Brain pericyte (primary cell): ENCODE data around the gene CD164.
A peak's percentile ranks its signal among the peaks of the same experiment; 100 is the strongest.

Experiments
- DNase-seq: peaks from one replicate; pipeline ENCODE4 v3.0.0-alpha.2; 2012; ENCODE audit warnings: low read depth, low spot score

The CD164 gene

GRCh38 chr6:109381747-109382575 lies at the start of gene CD164:
Gene CD164 (minus strand): TSS chr6:109382467. CDS start chr6:109382378, 89 bp downstream.
- no peak for DNase-seq

- no peak for DNase-seq
These were observed 47.2 kb upstream of the CD164 start for GRCh38 chr6:109429496-109429895.

GRCh38 chr6:109428889-109429477 lies 46.7 kb upstream of the CD164 start:
- DNase-seq = no peak

- DNase-seq = no peak
These were observed 42.7 kb upstream of the CD164 start for GRCh38 chr6:109424946-109425345.

GRCh38 chr6:109421184-109421583 lies 38.9 kb upstream of the CD164 start:
- DNase-seq = no peak

DNA sequence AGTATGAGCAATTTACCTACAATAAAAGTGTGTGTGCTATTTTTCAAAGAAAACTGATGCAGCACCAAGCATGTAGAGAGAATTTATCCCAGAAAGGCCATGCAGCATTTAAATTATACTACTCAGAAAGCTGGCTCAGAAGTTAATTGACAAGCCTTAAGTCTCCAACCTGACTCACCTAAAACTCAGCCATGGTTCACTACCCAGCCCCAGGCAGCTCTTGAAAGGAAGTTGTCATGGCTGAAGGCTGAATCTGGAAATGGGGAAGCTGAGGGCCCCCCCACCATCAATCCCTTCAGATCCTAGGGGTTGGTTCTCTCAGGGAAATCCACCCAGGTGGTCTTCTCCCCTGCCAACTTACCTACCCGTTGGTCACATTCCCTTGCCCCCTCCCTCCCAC lies 38.5 kb upstream of the CD164 start:
- no peak for DNase-seq

GRCh38 chr6:109417646-109418045 lies 35.4 kb upstream of the CD164 start:
- DNase-seq = no peak

DNA sequence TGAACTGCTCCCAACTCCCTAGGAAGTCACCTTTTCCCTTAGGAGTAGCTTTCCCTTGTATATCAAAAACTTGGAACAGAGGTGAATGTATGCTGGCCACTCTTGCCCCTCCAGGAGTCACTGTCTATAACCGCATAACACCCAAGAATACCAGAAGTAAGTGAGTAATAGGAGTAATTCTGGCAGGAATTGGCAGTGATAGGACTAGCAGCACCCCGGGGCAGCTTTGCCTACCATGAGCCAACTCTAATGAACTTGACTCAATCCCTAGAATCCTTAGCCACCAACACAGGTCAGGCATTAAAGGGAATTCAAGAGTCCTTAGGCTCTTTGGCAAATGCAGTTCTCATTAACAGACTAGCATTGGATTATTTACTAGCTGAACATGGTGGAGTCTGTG lies 28.8 kb upstream of the CD164 start:
- no peak for DNase-seq

DNA sequence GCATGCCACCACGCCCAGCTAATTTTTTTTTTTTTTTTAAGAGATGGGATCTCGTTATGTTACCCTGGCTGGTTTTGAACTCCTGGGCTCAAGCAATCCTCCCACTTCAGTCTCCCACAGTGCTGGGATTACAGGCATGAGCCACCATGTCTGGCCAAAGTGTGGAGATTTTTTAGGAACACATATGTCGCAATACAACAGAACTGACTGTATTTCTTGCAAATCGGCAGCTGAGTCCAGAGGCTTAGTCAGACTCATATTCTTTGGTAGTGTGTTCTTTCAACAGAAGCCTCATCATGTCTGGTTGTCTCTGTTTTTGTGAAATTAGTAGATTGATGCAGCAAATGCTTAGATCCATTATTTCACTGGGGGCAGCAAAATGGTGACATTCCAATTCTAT lies 23.9 kb upstream of the CD164 start:
- no peak for DNase-seq

- no peak for DNase-seq
These were observed 14.8 kb upstream of the CD164 start for GRCh38 chr6:109397020-109397419.

DNA sequence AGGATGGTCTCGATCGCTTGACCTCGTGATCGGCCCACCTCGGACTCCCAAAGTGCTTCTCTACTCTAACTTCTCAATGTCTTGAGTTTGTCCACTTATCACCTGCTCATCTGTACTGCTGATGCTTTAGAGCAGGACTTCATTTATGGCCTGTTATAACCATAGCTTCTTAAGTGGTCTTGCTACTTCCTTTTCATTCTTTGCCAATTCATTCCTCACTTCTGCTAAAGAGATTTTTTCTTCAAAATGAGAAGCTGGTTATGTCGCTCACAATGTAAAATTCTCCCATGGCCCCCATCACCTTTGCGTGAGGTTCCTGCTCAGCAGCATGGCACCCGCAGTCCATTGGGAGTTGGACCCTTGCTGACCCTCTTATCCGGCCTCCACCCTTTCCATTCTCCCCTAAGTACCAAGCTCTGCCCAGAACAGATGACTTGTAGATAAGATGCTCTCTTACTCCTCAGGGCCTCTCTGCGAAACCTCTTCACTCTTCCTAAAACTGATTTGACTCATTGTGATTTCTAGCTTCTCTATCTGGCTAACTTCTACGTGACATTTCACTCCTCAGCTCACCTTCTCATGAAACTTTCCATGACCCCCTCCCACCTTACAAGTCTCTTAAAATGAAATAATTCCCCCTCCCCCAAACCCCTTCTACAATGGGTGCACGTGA lies 13.9 kb upstream of the CD164 start:
- no peak for DNase-seq

DNA sequence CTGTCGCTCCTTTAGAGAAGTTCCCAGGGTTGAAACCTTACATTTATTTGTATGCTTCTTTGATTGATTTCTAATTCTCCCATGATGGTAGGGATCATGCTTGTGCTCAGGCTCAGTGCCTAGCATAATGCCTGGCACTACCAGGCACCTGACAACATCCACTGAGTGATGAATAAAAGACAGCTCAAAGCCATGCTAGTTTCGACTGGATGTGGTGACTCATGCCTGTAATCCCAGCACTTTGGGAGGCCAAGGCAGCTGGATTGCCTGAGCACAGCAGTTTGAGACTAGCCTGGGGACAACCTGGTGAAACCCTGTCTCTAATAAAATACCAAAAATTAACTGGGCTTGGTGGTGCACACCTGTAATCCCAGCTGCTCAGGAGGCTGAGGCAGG lies 11.6 kb upstream of the CD164 start:
- no peak for DNase-seq

DNA sequence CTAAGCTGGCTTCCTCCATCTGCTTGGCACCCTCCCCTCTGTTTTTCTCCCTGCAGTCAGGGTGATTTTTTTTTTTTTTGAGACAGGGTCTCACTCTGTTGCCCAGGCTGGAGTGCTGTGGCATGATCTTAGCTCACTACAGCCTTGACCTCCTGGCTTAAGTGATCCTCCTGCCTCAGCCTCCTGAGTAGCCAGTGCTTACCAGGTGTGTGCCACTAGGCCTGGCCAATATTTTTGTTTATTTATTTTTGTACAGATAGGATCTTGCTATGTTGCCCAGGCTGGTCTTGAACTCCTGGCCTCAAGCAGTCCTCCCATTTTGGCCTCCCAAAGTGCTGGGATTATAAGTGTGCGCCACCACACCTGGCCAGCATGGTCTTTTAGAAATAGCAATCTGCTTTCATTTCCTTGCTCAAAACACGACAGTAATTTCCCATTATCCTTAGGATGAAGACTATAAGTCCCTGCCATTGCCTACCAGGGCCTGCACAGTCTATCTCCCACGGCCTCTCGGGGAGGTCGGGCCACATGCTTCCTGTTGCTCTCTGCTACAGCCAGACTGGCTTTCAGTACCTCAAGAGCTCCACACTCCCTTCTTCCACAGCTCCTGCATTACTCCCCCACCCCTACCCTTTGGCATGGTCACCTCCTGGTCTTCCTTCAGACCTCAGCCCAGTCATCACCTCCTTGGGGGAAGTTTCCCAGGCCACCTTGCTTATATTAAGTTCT lies 11.1 kb upstream of the CD164 start:
- no peak for DNase-seq

GRCh38 chr6:109389650-109390274 lies 7.5 kb upstream of the CD164 start:
- no peak for DNase-seq

DNA sequence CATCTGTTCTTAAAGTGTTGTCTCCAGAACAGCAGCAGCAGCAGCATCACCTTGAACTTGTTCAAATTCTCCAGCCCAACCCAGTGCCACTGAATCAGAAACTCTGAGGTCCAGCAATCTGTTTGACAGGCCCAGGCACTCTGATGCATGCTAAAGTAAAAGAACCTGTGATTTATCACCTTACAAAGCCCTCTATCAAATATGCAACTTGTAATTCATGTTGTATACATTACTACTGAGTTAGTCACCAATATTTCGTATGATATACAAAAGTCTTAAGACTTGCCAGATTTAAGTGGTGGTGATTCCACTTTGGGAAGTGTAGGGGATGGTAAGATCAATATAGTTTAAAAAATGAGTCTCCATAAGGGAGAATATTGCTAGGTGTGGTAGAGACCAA lies 6.0 kb upstream of the CD164 start:
- no peak for DNase-seq

DNA sequence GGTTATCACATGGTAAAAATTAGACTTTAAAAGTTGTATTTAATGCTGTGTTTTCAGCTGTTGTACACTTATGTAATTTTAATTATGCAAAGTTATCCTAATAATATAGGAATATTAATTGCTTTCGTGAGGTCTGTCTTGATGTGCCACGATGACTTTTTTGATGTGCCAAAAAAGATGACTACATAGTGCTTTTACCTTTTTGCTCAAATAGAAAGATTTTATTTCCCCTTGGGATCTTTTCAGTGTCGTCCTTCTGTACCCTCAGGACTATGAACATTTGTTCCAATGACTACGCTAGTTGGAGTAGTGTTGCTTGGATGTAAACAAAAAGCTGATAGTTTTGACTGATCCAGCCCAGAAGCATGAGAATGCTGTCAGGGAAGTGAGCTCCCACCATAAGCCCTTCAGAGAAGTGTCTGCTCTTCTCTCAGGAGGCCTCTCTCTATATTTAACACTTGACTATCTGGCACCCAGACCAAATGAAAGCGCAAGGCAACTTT lies 1.2 kb upstream of the CD164 start:
- DNase-seq = no peak

GRCh38 chr6:109382576-109383437 lies 540 bp upstream of the CD164 start:
- peak; percentile 91 for DNase-seq

- no peak for DNase-seq
These were observed 1.1 kb downstream of the CD164 start for GRCh38 chr6:109381061-109381746.

- no peak for DNase-seq
These were observed 2.6 kb downstream of the CD164 start for GRCh38 chr6:109379711-109380110.

- no peak for DNase-seq
These were observed 4.5 kb downstream of the CD164 start for GRCh38 chr6:109377717-109378116.
